Ishikawa (cell line): ENCODE measurements around the gene NANP.

Experiments
- CEBPB ChIP-seq: IDR thresholded peaks from 2 replicates; pipeline ENCODE4 v1.6.1; 2012
- CREB1 ChIP-seq: IDR thresholded peaks from 2 replicates; pipeline ENCODE4 v1.6.1; 2012; ENCODE audit warnings: low read depth
- EP300 ChIP-seq: IDR thresholded peaks from 2 replicates; pipeline ENCODE4 v1.6.1; 2012; ENCODE audit warnings: borderline replicate concordance
- YY1 ChIP-seq: IDR thresholded peaks from 2 replicates; pipeline ENCODE4 v1.6.1; 2012; ENCODE audit warnings: low read depth
- TF ChIP-seq, protein P1 (sequence below): IDR thresholded peaks from 2 replicates; pipeline ENCODE4 v1.6.1; 2012

DNA sequence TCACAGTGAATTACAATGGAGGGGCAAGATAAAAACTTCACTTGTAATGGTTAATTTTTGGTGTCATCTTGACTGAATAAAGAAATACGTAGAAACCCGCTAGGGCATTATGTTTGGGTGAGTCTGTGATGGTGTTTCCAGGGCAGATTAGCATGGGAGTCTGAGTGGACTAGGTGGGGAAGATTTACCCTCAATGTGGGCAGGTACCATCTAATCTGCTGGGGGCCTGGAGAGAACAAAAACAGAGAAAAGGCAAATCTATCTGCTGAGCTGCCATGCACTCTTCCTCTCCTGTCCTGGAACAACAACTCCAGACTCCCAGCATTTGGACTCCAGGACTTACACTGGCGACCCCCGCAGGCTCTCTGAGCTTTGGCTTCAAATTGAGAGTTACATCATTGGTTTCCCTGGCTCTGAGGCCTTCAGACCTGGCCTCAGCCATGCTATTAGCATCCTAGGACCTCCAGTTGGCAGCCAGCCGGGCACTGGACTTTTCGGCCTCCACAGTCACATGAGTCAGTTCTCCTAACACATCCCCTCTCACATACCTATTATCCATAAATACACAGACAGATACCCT lies 58.1 kb downstream of the NANP start:
- TF ChIP-seq EP300 (no peak), CREB1 (no peak), YY1 (no peak), CEBPB (no peak)
- TF ChIP-seq, protein P1, sequence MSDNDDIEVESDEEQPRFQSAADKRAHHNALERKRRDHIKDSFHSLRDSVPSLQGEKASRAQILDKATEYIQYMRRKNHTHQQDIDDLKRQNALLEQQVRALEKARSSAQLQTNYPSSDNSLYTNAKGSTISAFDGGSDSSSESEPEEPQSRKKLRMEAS = no peak
